SK-N-SH treated with all-trans-retinoic acid at 6 μM for 48 hours (cell line): ENCODE measurements around the gene C22orf39.
A peak's percentile ranks its signal among the peaks of the same experiment; 100 is the strongest.
"Not testable (repeated sequence)": the region's sequence is repeated elsewhere in the genome, so short reads cannot be mapped to it uniquely, and the experiment has no call there.

ENCODE experiments used
- ATAC-seq: fragments of 200-7000 bp; cut with Tn5 transposase; 3 replicates; pipeline ENCODE4 v1.9.1; 2020; ENCODE audit warnings: mild to moderate bottlenecking, moderate library complexity
- ARNTL ChIP-seq: fragments of 450-650 bp; formaldehyde crosslinking; IDR thresholded peaks from 2 replicates; pipeline ENCODE4 v1.5.0; 2020; ENCODE audit warnings: low read depth, mild to moderate bottlenecking, moderate library complexity, borderline replicate concordance
- BACH2 ChIP-seq: fragments of 250-450 bp; sonication (Bioruptor Pico); IDR thresholded peaks from 2 replicates; pipeline ENCODE4 v1.9.0; 2021; ENCODE audit warnings: mild to moderate bottlenecking, borderline replicate concordance
- CSDC2 ChIP-seq: fragments of 250-450 bp; sonication (Bioruptor Pico); IDR thresholded peaks from 2 replicates; pipeline ENCODE4 v1.5.0; 2020; ENCODE audit warnings: mild to moderate bottlenecking, moderate library complexity
- PPARA ChIP-seq: fragments of 250-450 bp; sonication (Bioruptor Pico); IDR thresholded peaks from 2 replicates; pipeline ENCODE4 v1.5.0; 2020; ENCODE audit warnings: mild to moderate bottlenecking, borderline replicate concordance
- RARB ChIP-seq: fragments of 250-450 bp; sonication (Bioruptor Pico); IDR thresholded peaks from 2 replicates; pipeline ENCODE4 v1.8.0; 2021; ENCODE audit warnings: mild to moderate bottlenecking, moderate library complexity
- TOX ChIP-seq: fragments of 250-450 bp; sonication (Bioruptor Pico); IDR thresholded peaks from 2 replicates; pipeline ENCODE4 v1.8.0; 2021; ENCODE audit warnings: mild to moderate bottlenecking, moderate library complexity, borderline replicate concordance
- ZC3H10 ChIP-seq: fragments of 250-450 bp; sonication (Bioruptor Pico); IDR thresholded peaks from 2 replicates; pipeline ENCODE4 v1.5.1; 2021; ENCODE audit warnings: mild to moderate bottlenecking, moderate library complexity
- ZFP3 ChIP-seq: fragments of 250-450 bp; sonication (Bioruptor Pico); IDR thresholded peaks from 2 replicates; pipeline ENCODE4 v1.5.0; 2020; ENCODE audit warnings: mild to moderate bottlenecking, moderate library complexity
- ZFP30 ChIP-seq: fragments of 450-650 bp; formaldehyde crosslinking; IDR thresholded peaks from 2 replicates; pipeline ENCODE4 v1.5.0; 2022; ENCODE audit warnings: mild to moderate bottlenecking, moderate library complexity
- ZNF70 ChIP-seq: fragments of 450-650 bp; formaldehyde crosslinking; IDR thresholded peaks from 2 replicates; pipeline ENCODE4 v1.5.0; 2020; ENCODE audit warnings: mild to moderate bottlenecking, moderate library complexity
- ZNF8 ChIP-seq: fragments of 450-650 bp; formaldehyde crosslinking; IDR thresholded peaks from 2 replicates; pipeline ENCODE4 v1.5.0; 2020; ENCODE audit warnings: mild to moderate bottlenecking, moderate library complexity
- TF ChIP-seq, protein P1 (sequence below): fragments of 250-450 bp; sonication (Bioruptor Pico); IDR thresholded peaks from 2 replicates; pipeline ENCODE4 v1.5.1; 2020; ENCODE audit warnings: low read depth, mild to moderate bottlenecking, moderate library complexity
- TF ChIP-seq, protein P2 (sequence below): fragments of 250-450 bp; sonication (Bioruptor Pico); IDR thresholded peaks from 2 replicates; pipeline ENCODE4 v1.8.0; 2021; ENCODE audit warnings: low read depth, mild to moderate bottlenecking, moderate library complexity, borderline replicate concordance
- TF ChIP-seq, protein P3 (sequence below): fragments of 250-450 bp; sonication (Bioruptor Pico); IDR thresholded peaks from 2 replicates; pipeline ENCODE4 v1.8.0; 2020; ENCODE audit warnings: mild to moderate bottlenecking, moderate library complexity, borderline replicate concordance

The C22orf39 gene

DNA sequence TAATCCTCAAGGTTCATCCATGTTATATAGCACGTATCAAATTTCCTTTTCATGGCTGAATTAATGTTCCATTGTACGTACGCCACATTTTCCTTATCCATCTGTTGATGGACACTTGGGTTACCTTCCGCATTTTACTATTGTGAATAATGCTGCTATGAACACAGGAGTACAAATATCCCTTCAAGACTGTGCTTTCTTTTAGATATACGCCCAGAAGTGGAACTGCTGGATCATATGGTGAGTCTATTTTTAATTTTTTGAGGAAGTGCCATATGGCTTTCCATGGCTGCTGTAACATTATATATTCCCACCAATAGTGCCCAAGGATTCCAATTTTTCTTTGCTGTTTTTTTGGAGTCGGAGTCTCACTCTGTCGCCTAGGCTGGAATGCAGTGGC, 9.2 kb downstream of the C22orf39 start:
- no peak for ATAC-seq
- no peak for TF ChIP-seq ARNTL
- TF ChIP-seq, protein P1, sequence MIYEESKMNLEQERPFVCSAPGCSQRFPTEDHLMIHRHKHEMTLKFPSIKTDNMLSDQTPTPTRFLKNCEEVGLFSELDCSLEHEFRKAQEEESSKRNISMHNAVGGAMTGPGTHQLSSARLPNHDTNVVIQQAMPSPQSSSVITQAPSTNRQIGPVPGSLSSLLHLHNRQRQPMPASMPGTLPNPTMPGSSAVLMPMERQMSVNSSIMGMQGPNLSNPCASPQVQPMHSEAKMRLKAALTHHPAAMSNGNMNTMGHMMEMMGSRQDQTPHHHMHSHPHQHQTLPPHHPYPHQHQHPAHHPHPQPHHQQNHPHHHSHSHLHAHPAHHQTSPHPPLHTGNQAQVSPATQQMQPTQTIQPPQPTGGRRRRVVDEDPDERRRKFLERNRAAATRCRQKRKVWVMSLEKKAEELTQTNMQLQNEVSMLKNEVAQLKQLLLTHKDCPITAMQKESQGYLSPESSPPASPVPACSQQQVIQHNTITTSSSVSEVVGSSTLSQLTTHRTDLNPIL (CRISPR knock-in tag) = no peak
- TF ChIP-seq ZFP3 (CRISPR knock-in tag) = no peak
- TF ChIP-seq RARB (CRISPR knock-in tag) = no peak
- no peak for TF ChIP-seq ZNF70 (CRISPR knock-in tag)
- TF ChIP-seq ZFP30 = no peak
- TF ChIP-seq, protein P2, sequence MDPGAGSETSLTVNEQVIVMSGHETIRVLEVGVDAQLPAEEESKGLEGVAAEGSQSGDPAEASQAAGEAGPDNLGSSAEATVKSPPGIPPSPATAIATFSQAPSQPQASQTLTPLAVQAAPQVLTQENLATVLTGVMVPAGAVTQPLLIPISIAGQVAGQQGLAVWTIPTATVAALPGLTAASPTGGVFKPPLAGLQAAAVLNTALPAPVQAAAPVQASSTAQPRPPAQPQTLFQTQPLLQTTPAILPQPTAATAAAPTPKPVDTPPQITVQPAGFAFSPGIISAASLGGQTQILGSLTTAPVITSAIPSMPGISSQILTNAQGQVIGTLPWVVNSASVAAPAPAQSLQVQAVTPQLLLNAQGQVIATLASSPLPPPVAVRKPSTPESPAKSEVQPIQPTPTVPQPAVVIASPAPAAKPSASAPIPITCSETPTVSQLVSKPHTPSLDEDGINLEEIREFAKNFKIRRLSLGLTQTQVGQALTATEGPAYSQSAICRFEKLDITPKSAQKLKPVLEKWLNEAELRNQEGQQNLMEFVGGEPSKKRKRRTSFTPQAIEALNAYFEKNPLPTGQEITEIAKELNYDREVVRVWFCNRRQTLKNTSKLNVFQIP = no peak

DNA sequence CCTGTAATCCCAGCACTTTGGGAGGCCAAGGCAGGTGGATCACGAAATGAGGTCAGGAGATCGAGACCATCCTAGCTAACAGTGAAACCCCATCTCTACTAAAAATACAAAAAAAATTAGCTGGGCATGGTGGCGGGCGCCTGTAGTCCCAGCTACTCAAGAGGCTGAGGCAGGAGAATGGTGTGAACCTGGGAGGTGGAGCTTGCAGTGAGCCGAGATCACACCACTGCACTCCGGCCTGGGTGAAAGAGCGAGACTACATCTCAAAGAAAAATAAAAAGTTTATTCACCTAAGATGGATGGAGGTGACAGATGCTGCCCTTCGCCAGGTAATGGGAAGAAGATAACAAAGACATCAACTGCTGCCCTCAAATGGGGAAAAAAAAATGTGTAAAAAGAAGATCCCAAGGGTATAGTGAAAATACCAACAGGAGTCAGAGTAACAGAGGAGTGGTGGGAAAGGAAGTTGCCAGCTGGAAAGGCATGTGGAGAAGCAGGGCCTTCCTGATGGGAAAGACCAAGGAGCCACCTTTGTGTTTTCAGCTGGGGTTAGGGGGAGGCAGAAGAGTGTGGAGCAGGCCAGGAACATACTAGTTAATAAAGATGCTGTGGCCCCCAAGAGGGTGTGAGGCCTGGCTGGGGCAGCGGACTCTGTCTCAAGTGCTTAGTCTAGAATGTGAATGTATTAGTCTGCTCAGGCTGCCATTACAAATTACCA, 10.9 kb downstream of the C22orf39 start:
- ATAC-seq = not testable (repeated sequence)

DNA sequence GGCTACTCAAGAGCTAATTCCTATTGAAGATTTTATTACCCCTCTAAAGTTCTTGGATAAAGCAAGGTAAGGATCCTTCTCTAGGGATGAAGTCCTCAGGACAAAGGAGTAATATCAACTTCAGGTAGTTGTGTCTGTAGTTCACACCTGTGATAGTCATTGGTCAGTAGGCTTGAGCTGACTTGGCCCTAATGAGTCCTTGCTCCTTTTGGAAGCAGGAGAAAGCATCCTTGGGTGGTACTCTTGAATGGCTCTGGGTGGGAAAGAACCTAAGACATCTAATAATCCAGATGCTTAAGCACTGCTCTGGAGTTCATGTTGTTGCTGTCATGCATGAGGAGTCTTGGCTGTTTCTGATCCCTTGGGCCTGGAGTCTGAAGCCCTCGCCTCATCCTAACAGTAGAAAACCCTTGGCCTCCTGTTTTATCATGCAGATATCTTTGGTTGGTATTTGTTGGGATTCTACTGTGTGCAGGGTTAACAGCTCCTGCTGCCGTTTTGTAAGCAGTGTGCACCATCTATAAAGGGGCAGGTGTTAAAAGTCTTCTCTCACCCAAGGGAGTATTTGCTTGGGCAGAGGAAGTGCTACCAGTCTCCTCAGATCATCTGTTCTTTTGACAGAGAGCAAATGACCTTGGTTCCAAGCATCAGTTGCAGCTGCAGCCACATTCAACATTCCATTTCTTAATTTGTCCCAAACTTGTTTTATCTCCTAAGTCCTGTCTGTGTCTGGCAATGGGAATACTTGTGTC, 12.5 kb downstream of the C22orf39 start:
- TF ChIP-seq ZFP30 = no peak
- TF ChIP-seq TOX (CRISPR knock-in tag) = no peak
- no peak for ATAC-seq

DNA sequence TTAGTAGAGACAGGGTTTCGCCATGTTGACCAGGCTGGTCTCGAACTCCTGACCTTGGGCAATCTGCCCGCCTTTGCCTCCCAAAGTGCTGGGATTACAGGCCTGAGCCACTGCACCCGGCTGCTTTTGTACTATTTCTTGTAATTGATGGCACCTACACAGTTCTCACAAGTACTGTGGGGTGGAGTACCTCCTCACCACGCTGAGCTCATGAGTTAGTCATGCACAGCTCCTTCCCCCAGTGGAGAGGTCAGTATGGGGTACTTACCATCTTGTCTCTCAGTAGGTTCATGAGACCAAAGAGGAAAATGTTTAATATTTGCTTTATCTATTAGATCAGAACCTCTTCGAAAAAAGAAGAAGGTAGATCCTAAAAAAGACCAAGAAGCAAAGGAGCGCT, 13.1 kb downstream of the C22orf39 start:
- ATAC-seq = no peak
- TF ChIP-seq, protein P1 (CRISPR knock-in tag) = no peak
- TF ChIP-seq BACH2 (CRISPR knock-in tag) (no peak), ZFP3 (CRISPR knock-in tag) (no peak), ZNF70 (CRISPR knock-in tag) (no peak)

DNA sequence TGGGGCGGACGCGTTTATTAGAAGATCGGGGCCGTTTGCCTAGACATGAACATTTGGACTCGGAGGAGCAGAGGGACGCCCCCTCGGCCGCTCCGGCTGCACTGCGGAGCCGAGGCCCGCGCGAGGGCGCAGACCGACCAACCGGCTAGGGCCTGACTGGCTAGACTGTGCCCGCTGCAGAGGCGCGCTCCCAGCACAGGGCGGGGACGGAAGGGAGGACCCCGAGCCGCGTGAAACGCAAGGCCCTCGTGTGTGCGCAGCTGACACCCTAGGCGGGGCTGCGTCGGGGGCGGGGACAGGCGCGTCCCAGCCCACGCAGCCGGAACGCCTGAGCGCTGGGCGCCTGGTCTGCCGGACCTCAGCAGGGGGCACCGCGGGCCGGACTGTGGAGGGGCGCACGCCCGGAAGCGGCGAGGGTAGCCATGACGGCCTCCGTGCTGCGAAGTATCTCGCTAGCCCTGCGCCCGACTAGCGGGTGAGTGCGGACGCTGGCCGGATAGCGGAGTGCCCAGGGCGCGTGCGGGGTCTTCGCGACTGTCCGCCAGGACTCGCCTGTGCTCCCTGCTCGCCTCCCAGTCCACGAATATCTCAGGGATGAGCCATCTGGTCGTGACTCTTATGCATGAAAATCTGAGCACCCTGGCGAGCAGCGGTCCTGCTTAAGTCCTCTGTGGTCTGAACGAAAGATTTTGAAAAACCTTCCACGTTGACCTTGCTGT, 15.2 kb downstream of the C22orf39 start, which contains the start of gene MRPL40:
TSS of gene MRPL40 (plus strand) at position 413 of the 719 bp plus-strand sequence. CDS start at position 423, 10 bp downstream.
- TF ChIP-seq PPARA (peak; percentile 22; the same call in 1 of the 2 replicates), TOX (CRISPR knock-in tag) (no peak), ZNF8 (CRISPR knock-in tag) (no peak), ARNTL (peak; percentile 74; the same call in 1 of the 2 replicates), ZC3H10 (CRISPR knock-in tag) (0 out of 2 replicates have a peak, but pooled peaks have one; percentile 36), CSDC2 (CRISPR knock-in tag) (no peak), ZFP30 (0 out of 2 replicates have a peak, but pooled peaks have one; percentile 11)
- TF ChIP-seq, protein P3, sequence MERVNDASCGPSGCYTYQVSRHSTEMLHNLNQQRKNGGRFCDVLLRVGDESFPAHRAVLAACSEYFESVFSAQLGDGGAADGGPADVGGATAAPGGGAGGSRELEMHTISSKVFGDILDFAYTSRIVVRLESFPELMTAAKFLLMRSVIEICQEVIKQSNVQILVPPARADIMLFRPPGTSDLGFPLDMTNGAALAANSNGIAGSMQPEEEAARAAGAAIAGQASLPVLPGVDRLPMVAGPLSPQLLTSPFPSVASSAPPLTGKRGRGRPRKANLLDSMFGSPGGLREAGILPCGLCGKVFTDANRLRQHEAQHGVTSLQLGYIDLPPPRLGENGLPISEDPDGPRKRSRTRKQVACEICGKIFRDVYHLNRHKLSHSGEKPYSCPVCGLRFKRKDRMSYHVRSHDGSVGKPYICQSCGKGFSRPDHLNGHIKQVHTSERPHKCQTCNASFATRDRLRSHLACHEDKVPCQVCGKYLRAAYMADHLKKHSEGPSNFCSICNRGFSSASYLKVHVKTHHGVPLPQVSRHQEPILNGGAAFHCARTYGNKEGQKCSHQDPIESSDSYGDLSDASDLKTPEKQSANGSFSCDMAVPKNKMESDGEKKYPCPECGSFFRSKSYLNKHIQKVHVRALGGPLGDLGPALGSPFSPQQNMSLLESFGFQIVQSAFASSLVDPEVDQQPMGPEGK (CRISPR knock-in tag) = no peak
- TF ChIP-seq, all 23 proteins: peak for 4
- ATAC-seq = peak; percentile 96

DNA sequence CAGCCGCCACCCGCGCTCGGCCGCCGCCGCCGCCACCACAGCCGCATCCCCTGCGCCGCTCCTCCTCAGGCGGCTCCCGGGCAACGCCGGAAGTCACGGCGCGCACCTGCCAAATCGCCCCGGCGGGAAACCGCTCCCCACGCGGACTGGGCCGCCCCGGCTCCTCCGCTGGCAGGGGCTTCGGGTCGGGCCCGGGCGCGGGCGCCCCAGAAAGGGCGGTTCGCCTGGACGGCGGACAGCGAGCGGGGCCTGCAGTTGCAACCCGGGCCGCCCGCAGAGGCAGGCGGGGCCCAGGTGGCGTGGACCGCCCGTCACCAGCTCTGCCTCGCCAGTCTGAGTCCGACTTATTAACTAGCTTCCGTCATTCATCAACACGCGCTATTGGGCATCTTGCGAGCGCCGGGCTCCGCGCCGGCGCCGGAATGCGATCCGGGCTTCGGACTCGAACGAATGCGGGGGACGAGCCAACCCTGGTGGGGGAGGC, 15.8 kb downstream of the C22orf39 start, which contains the start of gene HIRA:
TSS of gene HIRA (minus strand) at position 85 of the 484 bp plus-strand sequence. CDS start 257 bp downstream, outside the sequence.
- TF ChIP-seq ZNF70 (CRISPR knock-in tag) (no peak), RARB (CRISPR knock-in tag) (no peak), CSDC2 (CRISPR knock-in tag) (no peak), ZFP30 (no peak)
- TF ChIP-seq, protein P2 = no peak
- ATAC-seq = peak; percentile 71
